Tibial artery (tissue), 4 donors: ENCODE data around the gene AGAP1.

ENCODE experiments used
- DNase-seq, 2 donors: peaks; one replicate each; pipeline ENCODE4 v3.0.0-alpha.2; 2019
- H3K27ac ChIP-seq, 2 donors: fragments of 200-600 bp; sonication (generic) in 1 of 2; 1 replicate in 1 of 2; 2 replicates in 1 of 2; pipeline ENCODE4 v1.5.1; 2018 to 2019; ENCODE audit warnings: mild to moderate bottlenecking in 1 of 2
- H3K27me3 ChIP-seq, 2 donors: fragments of 200-600 bp; sonication (generic) in 1 of 2; one replicate each; pipeline versions ENCODE4 v1.5.1 to v1.6.0; 2016 to 2019
- H3K36me3 ChIP-seq, 3 donors: fragments of 200-600 bp; sonication (generic) in 2 of 3; one replicate each; pipeline ENCODE4 v1.5.1; 2016 to 2019; ENCODE audit warnings: mild to moderate bottlenecking in 2 of 3
- H3K4me1 ChIP-seq, 4 donors: fragments of 200-600 bp; sonication (generic) in 2 of 4; 1 replicate in 3 of 4; 2 replicates in 1 of 4; pipeline ENCODE4 v1.5.1; 2016 to 2019
- H3K4me3 ChIP-seq, 2 donors: fragments of 200-600 bp; sonication (generic) in 1 of 2; 1 replicate in 1 of 2; 2 replicates in 1 of 2; pipeline ENCODE4 v1.5.1; 2018 to 2019; ENCODE audit warnings: mild to moderate bottlenecking in 2 of 2
- H3K9me3 ChIP-seq, 3 donors: fragments of 200-600 bp; sonication (generic) in 1 of 3; one replicate each; pipeline ENCODE4 v1.5.1; 2016 to 2019
- CTCF ChIP-seq, 2 experiments: fragments of 200-600 bp in 1 of 2; fragments of 450-650 bp in 1 of 2; IDR thresholded peaks; one replicate each; pipeline ENCODE4 v1.5.1; 2017 to 2019; ENCODE audit warnings: antibody characterized with exemption in 2 of 2, mild to moderate bottlenecking in 1 of 2, moderate library complexity in 1 of 2
- intact Hi-C: fragments of 100-400 bp; cut with DNase I; formaldehyde crosslinking; loops from one replicate; pipeline ENCODE4 v1.15.0; 2023; ENCODE audit warnings: low total_unique reads

AGAP1 gene

GRCh38 chr2:235937526-235937925 lies 443.7 kb downstream of the AGAP1 start:
- no peak overlapping the region for H3K4me3 ChIP-seq
- no peaks in the 10 kb centered on the region for H3K27me3 ChIP-seq
- H3K36me3 ChIP-seq, result peaks cover 10 to 23% (median 10%) of the 10 kb centered on the region in 3 donors
- DNase-seq, result peak in 1 of 2 donors; percentile 42
- no peaks in the 10 kb centered on the region for H3K9me3 ChIP-seq
- no peak for TF ChIP-seq CTCF (IDR thresholded peaks at IDR 0.05)
- intact Hi-C loops, result no loop called here
- H3K27ac ChIP-seq, result no peak overlapping the region
- H3K4me1 ChIP-seq, result no peaks in the 10 kb centered on the region

- intact Hi-C loops, result no loop called here
Observed at GRCh38 chr2:235937936-235938335, 444.1 kb downstream of the AGAP1 start.

GRCh38 chr2:235938611-235939010 lies 444.8 kb downstream of the AGAP1 start:
- no peaks in the 10 kb centered on the region for H3K9me3 ChIP-seq
- H3K4me3 ChIP-seq, result no peak overlapping the region
- no peaks in the 10 kb centered on the region for H3K27me3 ChIP-seq
- peaks cover 7 to 23% (median 10%) of the 10 kb centered on the region in 3 donors for H3K36me3 ChIP-seq
- DNase-seq, result peak in 1 of 2 donors; percentile 38
- TF ChIP-seq CTCF (IDR thresholded peaks at IDR 0.05), result no peak
- H3K27ac ChIP-seq, result no peak overlapping the region
- H3K4me1 ChIP-seq, result no peaks in the 10 kb centered on the region
- intact Hi-C loops, result no loop called here

More at GRCh38 chr2:235937936-235938335, 444.1 kb downstream of the AGAP1 start:
- H3K27ac ChIP-seq, result no peak overlapping the region
- peaks cover 9 to 23% (median 10%) of the 10 kb centered on the region in 3 donors for H3K36me3 ChIP-seq
- TF ChIP-seq CTCF (IDR thresholded peaks at IDR 0.05), result no peak
- H3K4me1 ChIP-seq, result no peaks in the 10 kb centered on the region
- DNase-seq, result peak in 1 of 2 donors; percentile 45
- no peaks in the 10 kb centered on the region for H3K9me3 ChIP-seq
- no peaks in the 10 kb centered on the region for H3K27me3 ChIP-seq
- no peak overlapping the region for H3K4me3 ChIP-seq

GRCh38 chr2:235939471-235939870 lies 445.6 kb downstream of the AGAP1 start:
- Histone ChIP-seq H3K36me3 (peaks cover 0 to 15% (median 10%) of the 10 kb centered on the region in 3 donors), H3K4me3 (no peak overlapping the region), H3K4me1 (no peaks in the 10 kb centered on the region), H3K9me3 (no peaks in the 10 kb centered on the region), H3K27me3 (no peaks in the 10 kb centered on the region), H3K27ac (no peak overlapping the region)
- DNase-seq, result no peak
- no peak for TF ChIP-seq CTCF (IDR thresholded peaks at IDR 0.05)
- intact Hi-C loops, result no loop called here

GRCh38 chr2:235940330-235940729 lies 446.5 kb downstream of the AGAP1 start:
- peak; percentile 44 to 54 for DNase-seq
- intact Hi-C loops, result no loop called here
- Histone ChIP-seq H3K27ac (no peak overlapping the region), H3K27me3 (no peaks in the 10 kb centered on the region), H3K4me1 (no peaks in the 10 kb centered on the region), H3K36me3 (peaks cover 0 to 14% (median 10%) of the 10 kb centered on the region in 3 donors), H3K9me3 (no peaks in the 10 kb centered on the region), H3K4me3 (no peak overlapping the region)
- TF ChIP-seq CTCF (IDR thresholded peaks at IDR 0.05), result no peak

- DNase-seq, result peak in 1 of 2 donors; percentile 31
- no peak for TF ChIP-seq CTCF (IDR thresholded peaks at IDR 0.05)
Observed at GRCh38 chr2:235944591-235944990, 450.7 kb downstream of the AGAP1 start.

More at GRCh38 chr2:235944591-235944990, 450.7 kb downstream of the AGAP1 start:
- Histone ChIP-seq H3K4me3 (no peak overlapping the region), H3K36me3 (no peaks in the 10 kb centered on the region), H3K27me3 (no peaks in the 10 kb centered on the region), H3K27ac (no peak overlapping the region), H3K4me1 (peaks cover 0 to under 1% (median 0%) of the 10 kb centered on the region in 4 donors), H3K9me3 (no peaks in the 10 kb centered on the region)
- intact Hi-C loops, result no loop called here
